Superior temporal gyrus (tissue), 1 donor: ENCODE data around the gene MOSMO.
A peak's percentile ranks its signal among the peaks of the same experiment; 100 is the strongest.
"Not testable (repeated sequence)": the region's sequence is repeated elsewhere in the genome, so short reads cannot be mapped to it uniquely, and the experiment has no call there.

Experiments used
- DNase-seq: peaks from one replicate; pipeline ENCODE4 v3.0.0-alpha.2; 2016; ENCODE audit errors: extremely low spot score

The MOSMO gene

DNA sequence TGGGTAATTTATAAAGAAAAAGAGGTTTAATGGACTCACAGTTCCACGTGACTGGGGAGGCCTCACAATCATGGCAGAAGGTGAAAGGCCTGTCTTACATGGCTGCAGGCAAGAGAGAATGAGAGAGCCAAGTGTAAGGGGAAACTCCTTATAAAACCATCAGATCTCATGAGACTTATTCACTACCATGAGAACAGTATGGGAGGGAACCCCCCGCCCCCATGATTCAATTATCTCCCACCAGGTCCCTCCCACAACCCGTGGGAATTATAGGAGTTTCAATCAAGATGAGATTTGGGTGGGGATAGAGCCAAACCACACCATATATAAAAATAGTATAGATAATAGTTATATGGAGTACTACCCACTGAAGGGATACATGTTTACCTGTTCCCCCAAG lies 36.0 kb downstream of the MOSMO start:
- DNase-seq, result not testable (repeated sequence)

- DNase-seq, result not testable (repeated sequence)
Observed at GRCh38 chr16:22045888-22046287, 38.0 kb downstream of the MOSMO start.

DNA sequence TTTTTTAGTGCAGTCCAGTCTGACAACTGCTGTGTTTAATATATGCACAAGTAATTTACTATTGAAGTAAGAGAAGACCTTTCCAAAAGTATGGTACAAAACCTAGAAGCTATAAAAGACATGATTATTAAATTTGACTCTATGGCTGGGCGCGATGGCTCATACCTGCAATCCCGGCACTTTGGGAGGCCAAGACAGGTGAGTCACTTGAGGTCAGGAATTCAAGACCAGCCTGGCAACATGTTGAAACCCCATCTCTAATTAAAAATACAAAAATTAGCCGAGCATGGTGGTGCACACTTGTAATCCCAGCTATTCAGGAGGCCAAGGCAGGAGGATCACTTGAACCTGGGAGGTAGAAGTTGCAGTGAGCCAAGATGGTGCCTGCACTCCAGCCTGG lies 43.1 kb downstream of the MOSMO start:
- no peak for DNase-seq

DNA sequence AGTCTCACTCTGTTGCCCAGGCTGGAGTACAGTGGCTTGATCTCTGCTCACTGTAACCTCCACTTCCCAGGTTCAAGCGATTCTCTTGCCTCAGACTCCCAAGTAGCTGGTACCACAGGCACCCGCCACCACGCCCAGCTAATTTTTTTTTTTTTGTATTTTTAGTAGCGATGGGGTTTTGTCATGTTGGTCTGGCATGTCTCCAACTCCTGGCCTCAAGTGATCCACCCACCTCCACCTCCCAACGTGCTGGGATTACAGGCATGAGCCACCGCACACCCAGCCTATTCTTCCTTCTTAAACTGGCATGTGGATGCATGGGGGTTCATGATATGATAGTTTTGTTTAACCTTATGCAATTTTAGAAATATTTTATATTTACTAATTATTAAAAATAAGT lies 45.1 kb downstream of the MOSMO start:
- no peak for DNase-seq

DNA sequence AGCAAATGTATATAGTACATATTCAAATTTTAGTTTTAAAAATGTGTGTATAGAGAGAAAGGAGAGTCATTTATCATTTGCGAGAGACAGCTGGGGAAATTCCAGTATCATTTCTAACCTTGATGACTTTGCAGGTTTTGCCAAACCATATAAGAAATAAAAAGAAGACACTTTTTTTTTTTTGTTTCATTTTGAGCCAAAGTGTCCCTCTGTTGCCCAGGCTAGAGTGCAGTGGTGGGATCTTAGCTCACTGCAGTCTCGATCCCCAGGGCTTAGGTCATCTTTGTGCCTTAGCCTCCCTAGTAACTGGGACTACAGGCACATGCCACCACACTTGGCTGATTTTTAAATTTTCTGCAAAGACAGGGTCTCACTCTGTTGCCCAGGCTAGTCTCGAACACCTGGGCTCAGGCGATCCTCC lies 46.0 kb downstream of the MOSMO start:
- DNase-seq, result no peak

DNA sequence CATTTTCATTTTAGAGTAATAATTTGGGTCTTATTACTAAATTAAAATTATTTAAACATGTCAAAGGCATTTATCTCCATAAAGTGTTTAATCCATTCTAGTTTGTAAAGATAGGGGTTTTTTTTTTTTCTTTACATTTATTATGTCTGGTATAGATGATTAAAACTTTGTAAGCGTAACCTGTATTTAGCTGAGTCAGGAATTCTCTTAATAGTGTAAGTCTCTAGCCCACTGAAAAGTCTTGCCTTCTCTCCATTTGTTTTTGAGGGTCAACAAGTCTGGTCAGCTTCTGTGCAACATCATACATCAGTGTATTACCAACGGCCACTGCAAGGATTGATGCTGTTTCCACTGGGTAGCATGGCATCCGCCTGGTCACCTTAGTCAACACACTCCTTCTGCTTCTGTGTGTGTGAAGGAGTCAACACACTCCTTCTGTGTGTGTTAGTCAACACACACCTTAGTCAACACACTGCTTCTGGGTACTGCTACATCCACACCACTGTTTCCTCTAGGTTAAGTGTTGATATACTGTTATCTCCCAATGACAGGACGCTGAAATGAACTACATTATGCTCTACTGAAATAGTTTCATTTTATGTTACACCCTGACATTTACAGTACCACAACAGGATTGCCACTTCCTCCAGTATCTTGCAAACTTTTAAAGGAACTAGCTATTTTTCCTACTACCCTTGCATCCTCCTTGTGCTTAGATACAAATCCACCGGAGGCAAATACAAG lies 47.1 kb downstream of the MOSMO start:
- no peak for DNase-seq

- no peak for DNase-seq
Observed at GRCh38 chr16:22055881-22056280, 48.0 kb downstream of the MOSMO start.

DNA sequence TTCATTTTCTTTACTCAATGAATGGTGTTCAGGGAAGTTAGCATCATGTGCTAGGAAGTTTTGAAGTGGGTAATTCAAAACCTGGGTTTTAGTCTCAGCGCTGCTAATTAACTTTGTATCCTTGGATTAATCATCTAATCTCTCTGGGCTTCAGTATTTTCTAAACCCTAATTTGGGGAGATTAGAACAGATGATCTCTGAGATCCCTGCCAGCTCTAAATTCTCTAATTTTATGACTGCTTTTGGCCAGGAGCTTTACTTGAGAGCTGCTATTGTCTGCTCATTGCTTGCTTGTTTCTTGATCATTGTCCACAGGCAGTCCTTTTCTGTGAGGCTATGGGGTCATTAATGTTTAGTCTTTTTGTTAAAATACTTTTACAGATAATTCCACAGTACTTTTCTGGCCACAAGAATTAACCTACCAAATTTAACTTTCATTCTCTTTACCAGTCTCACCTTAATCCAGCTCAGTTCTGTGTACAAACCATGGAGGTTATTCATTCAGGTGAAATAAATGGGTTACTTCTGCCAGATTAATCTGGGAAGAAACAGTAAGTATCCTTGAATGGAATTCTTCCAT lies 56.1 kb downstream of the MOSMO start:
- DNase-seq, result no peak

DNA sequence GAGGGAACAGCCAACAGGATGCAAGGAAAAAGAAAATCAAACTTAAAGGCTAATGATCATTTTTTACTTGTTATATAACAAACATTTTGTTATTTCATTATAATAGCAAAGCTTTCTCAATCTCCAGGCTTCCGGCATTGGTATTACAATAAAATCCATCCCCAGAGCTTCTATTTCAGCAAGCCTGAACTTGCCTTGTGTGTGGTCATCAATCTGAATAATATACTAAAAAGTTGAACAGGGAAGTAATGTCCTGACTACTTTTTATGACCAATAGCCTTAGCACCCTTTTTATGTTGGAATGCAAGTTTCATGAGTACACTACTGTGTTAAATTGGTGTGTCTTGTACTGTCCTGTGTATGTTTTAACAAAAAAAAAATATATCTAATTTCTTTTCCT lies 57.3 kb downstream of the MOSMO start:
- no peak for DNase-seq

DNA sequence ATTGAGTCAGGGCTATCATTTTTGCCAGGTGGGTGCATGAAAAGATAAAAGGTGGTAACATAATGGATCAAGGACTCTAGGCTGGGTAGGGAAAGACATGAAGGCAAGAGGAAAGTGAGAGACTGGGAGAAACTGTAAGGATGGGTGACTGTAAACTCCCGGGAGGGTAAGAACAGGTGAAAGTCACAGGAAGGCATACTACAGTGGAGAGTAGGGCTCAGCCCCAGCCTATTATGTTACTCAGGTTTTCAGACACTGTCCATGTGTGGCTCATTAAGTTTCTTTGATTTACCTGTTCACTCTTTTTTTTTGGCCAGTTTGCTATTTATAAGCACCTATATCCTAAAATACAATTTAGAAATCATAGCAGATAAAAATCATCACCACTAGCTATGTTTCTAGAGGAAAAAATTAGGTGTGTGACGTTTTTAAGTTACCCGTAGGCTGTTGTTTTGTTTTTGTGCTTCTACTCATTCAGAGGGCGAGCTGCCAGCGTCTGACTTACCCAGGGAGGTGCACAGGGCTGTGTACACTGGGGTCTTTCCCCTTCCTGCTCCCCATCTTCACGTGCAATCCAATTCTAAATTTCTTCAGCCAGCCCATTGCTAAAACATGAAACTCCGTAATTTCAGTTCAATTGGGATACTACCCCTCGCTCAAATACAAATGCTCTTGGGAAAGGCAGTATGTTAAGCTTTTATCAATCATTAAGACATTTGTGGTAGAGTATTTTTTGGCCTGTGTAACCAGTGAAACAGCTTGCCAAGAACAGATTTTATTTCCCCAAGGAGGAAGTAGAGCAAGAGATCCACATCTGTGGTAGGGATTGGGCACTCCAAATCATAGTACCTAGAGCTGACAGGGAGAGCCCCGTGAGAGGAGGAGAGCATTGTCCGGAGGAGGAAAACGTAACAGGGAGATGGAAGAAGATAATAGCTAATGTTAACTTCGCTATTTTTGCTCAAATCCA lies 62.7 kb downstream of the MOSMO start:
- DNase-seq, result no peak

DNA sequence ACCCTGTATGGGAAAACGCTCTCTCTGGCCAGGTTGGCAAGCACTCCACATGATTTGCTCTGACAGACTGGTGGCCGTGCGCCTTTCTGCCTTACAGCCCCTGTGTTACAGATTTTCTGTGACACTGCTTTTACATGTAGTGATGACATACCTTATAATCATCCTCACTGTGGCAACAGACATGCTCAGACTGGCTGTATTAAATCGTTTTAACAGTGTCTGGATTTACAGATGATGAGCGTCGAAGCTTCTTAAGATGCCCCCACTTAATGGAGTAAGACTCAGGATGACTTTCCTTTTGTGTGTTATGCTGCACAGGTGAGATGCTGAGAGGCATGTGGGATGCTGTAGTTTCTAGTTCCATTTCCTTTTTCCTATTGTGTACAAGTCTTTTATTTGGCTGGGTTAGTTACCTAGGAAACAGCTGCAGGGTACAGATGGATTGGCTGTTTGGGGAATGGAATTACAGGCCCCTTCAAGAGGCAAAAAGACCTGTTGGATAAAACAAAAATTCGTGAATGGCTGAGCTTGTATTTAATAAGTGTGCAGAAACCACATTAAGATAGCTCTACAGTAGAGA lies 63.5 kb downstream of the MOSMO start:
- no peak for DNase-seq

- no peak for DNase-seq
Observed at GRCh38 chr16:22073350-22073749, 65.4 kb downstream of the MOSMO start.

- DNase-seq, result no peak
Observed at GRCh38 chr16:22075043-22075757, 67.3 kb downstream of the MOSMO start.

GRCh38 chr16:22075776-22076175 lies 67.9 kb downstream of the MOSMO start:
- DNase-seq, result no peak

DNA sequence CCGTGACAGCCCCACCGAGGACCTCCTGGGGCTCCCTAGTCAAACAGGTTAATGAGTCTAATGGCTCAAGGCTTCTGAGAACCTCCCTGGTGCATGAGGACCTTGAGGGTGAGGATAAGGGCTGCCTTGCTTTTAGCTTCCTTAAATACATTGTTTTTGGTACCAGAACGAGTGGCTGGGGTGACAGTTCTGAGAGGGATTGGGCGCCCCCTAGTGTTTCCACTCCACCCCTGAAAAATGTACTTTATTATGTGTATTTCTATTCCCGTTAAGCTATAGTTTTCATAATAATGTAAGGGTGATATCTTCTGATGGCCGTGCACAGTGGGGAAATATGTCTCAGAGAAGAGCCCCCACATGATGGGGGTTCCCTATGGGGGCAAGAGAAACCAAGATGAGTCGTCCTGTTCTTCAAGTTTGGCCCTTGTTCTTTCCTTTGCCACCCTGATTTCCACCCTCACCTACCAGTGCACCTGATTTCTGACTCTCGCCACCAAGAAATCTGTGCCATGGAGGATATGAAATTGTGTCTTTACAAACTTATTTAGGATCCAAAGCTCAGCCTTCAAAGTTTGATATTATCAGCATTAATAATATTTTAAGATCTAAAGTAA lies 69.9 kb downstream of the MOSMO start:
- peak; percentile 73 for DNase-seq

- DNase-seq, result no peak
Observed at GRCh38 chr16:22078656-22079055, 70.7 kb downstream of the MOSMO start.

DNA sequence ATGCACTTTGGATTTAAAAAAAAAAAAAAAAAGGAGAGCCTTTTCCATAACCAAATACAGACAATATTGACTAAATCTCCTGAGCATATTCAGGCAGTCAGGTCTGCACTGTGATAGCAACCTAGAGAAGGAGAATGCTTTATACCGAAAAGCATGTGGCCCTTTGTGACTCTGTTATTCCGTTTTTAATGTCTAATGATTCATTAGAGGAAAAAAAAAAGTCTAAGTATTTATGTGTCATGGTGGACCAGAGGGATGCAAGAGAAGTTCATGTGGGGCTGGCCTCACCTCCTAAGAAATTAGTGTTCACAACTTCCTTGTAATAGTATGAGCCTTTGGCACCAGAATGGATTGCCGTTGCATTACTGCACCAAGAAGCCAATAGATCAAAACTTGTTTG lies 73.1 kb downstream of the MOSMO start:
- DNase-seq, result no peak

DNA sequence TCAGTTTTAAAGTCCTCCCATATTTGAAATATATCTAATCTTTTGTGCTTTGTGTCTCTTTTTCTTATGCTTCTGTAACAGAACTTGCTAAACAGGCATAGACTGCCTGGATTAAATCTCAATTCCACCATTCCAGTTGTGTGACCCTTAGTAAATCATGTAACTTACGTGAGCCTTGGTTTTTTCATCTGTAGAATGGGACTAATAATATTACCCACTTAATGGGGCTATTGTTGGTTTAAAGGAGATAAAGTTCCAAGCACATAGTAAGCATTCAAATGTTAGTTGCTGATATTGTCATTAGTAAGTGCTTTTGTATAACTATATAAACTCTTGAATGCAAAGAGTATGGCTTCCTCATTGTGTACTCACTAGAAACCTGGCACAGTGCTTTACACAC lies 78.5 kb downstream of the MOSMO start:
- no peak for DNase-seq

DNA sequence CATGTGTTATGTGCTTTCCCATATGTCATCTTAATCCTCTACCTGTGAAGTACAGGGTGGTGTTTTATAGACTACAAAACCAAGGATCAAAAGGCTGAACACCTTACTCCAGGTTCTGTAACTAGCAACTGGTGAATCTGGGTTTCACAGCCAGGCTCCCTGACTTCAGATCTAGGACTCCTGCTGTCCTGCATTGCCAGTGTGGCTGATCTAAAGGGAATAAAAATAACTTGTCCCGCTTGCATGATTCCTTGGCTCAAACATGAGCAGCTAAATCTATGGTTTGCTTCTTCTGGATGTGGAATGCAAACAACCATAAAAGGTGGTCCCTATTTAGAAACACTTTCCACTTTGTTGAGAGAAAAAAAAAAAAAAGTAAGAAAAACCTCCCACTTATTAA lies 80.7 kb downstream of the MOSMO start:
- DNase-seq, result no peak

GRCh38 chr16:22089910-22090309 lies 82.0 kb downstream of the MOSMO start:
- no peak for DNase-seq

DNA sequence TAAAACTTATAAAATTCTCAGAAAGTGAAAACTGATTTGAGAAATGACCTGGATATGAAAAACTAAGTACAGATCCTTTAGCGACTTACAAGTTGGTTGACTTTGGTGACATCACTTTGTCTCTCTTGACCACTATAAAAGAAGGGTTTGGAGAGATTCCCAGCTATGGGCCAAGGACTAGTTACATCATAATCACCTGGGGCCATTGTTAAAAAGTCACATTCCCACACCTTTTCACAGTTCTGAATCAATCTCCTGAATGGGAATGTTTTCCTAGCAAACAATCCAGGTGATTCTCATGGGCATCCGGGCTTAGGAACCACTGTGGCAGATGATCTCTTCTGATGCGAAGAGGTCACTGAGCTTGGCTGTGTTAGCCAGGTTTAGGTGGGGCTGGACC lies 83.8 kb downstream of the MOSMO start:
- DNase-seq, result no peak
